Measurements from ENCODE around the gene CCNH.

Gene CCNH

GRCh38 chr5:87390576-87391199 is 22.0 kb downstream of the CCNH start:
- DNase-seq (ENCODE audit: low read depth in 1 of 2, low spot score in 1 of 2) = no peak
- no peak overlapping the region for H3K27ac ChIP-seq (replicated peaks)
- TF ChIP-seq REST (IDR thresholded peaks at IDR 0.05; ENCODE audit: insufficient replicate concordance, low read depth) (no peak), SPI1 (IDR thresholded peaks at IDR 0.05; ENCODE audit: borderline replicate concordance, low read depth) (no peak), CTCF (IDR thresholded peaks at IDR 0.05; ENCODE audit: insufficient read depth, low read length) (no peak), POLR2AphosphoS5 (IDR thresholded peaks at IDR 0.05; ENCODE audit: low read depth) (no peak), GABPA (IDR thresholded peaks at IDR 0.05; ENCODE audit: low read depth) (no peak)
- no peak overlapping the region for H3K4me3 ChIP-seq (replicated peaks; ENCODE audit: insufficient read depth, low read length)
- no peaks in the 10 kb centered on the region for H3K27me3 ChIP-seq (ENCODE audit: insufficient read depth, poor library complexity, severe bottlenecking)

- no peak for TF ChIP-seq GABPA (IDR thresholded peaks at IDR 0.05; ENCODE audit: low read depth)
- no peak for DNase-seq (ENCODE audit: low read depth in 1 of 2, low spot score in 1 of 2)
- Histone ChIP-seq H3K4me3 (replicated peaks; ENCODE audit: insufficient read depth, low read length) (no peak overlapping the region), H3K27me3 (ENCODE audit: insufficient read depth, poor library complexity, severe bottlenecking) (no peaks in the 10 kb centered on the region), H3K27ac (replicated peaks) (no peak overlapping the region)
Observed at GRCh38 chr5:87390075-87390474, 22.7 kb downstream of the CCNH start.

DNA sequence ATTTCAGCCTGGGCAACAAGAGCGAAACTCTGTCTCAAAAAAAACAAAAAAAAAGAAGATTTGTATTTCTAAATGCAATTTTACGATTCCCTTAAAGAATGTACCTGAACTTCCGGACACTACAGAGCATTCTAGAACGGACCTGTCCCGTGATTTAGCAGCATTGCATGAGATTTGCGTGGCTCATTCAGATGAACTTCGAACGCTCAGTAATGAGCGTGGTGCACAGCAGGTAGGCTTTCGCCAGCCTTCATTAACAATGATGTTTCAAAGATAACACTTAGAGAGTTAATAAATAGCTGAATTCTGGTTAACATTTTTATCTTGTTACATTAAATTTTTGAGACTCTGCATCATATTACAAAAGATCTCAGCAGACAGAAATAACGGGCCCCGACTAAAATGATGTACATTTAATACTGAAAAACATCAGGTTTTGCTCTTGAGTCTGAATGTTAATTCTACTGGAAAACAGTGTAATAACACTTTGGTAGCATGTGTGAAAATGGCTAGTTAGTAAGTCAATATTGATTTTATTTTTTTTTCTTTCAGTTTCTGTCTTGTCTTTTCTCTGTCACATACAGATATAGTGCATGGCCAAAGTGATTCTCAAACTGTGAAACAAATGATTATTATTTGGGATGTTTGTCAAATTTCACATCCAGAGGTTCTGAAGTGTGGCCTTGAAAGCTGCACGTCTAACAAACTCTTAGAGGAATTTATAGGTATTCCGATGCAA is 23.3 kb downstream of the CCNH start:
- no peak overlapping the region for H3K4me3 ChIP-seq (replicated peaks; ENCODE audit: insufficient read depth, low read length)
- DNase-seq (ENCODE audit: low read depth in 1 of 2, low spot score in 1 of 2) = no peak
- no peak overlapping the region for H3K27ac ChIP-seq (replicated peaks)
- no peaks in the 10 kb centered on the region for H3K27me3 ChIP-seq (ENCODE audit: insufficient read depth, poor library complexity, severe bottlenecking)
- TF ChIP-seq REST (IDR thresholded peaks at IDR 0.05; ENCODE audit: insufficient replicate concordance, low read depth) (no peak), CTCF (IDR thresholded peaks at IDR 0.05; ENCODE audit: insufficient read depth, low read length) (no peak), GABPA (IDR thresholded peaks at IDR 0.05; ENCODE audit: low read depth) (no peak), SPI1 (IDR thresholded peaks at IDR 0.05; ENCODE audit: borderline replicate concordance, low read depth) (no peak), POLR2AphosphoS5 (IDR thresholded peaks at IDR 0.05; ENCODE audit: low read depth) (no peak)

- Histone ChIP-seq H3K27ac (replicated peaks) (no peak overlapping the region), H3K27me3 (ENCODE audit: insufficient read depth, poor library complexity, severe bottlenecking) (no peaks in the 10 kb centered on the region), H3K4me3 (replicated peaks; ENCODE audit: insufficient read depth, low read length) (no peak overlapping the region)
- no peak for DNase-seq (ENCODE audit: low read depth in 1 of 2, low spot score in 1 of 2)
- TF ChIP-seq POLR2AphosphoS5 (IDR thresholded peaks at IDR 0.05; ENCODE audit: low read depth) (no peak), CTCF (IDR thresholded peaks at IDR 0.05; ENCODE audit: insufficient read depth, low read length) (no peak), REST (IDR thresholded peaks at IDR 0.05; ENCODE audit: insufficient replicate concordance, low read depth) (no peak), GABPA (IDR thresholded peaks at IDR 0.05; ENCODE audit: low read depth) (no peak), SPI1 (IDR thresholded peaks at IDR 0.05; ENCODE audit: borderline replicate concordance, low read depth) (no peak)
Observed at GRCh38 chr5:87388129-87388528, 24.6 kb downstream of the CCNH start.

Measured in HL-60 (cell line).